GM18868 (cell line): ENCODE measurements around the gene OR13A1.
"Not testable (repeated sequence)": the region's sequence is repeated elsewhere in the genome, so short reads cannot be mapped to it uniquely, and the experiment has no call there.

Experiments
- ATAC-seq: cut with Tn5 transposase; IDR thresholded peaks from one replicate; pipeline ENCODE4 v1.9.1; 2021; ENCODE audit warnings: mild to moderate bottlenecking, moderate library complexity; ENCODE audit not compliant: unreplicated experiment

OR13A1 gene, protein sequence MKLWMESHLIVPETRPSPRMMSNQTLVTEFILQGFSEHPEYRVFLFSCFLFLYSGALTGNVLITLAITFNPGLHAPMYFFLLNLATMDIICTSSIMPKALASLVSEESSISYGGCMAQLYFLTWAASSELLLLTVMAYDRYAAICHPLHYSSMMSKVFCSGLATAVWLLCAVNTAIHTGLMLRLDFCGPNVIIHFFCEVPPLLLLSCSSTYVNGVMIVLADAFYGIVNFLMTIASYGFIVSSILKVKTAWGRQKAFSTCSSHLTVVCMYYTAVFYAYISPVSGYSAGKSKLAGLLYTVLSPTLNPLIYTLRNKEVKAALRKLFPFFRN

GRCh38 chr10:45315508-45315907 lies at the start of gene OR13A1:
Gene OR13A1, minus strand, starts transcription at chr10:45315608. Its CDS starts 11,186 bp downstream, at chr10:45304422.
- no peak for ATAC-seq

GRCh38 chr10:45361983-45362799 lies 46.8 kb upstream of the OR13A1 start:
- not testable (repeated sequence) for ATAC-seq

- ATAC-seq: not testable (repeated sequence)
Observed at GRCh38 chr10:45358961-45359360, 43.6 kb upstream of the OR13A1 start.

GRCh38 chr10:45355494-45355893 lies 40.1 kb upstream of the OR13A1 start:
- ATAC-seq: no peak

DNA sequence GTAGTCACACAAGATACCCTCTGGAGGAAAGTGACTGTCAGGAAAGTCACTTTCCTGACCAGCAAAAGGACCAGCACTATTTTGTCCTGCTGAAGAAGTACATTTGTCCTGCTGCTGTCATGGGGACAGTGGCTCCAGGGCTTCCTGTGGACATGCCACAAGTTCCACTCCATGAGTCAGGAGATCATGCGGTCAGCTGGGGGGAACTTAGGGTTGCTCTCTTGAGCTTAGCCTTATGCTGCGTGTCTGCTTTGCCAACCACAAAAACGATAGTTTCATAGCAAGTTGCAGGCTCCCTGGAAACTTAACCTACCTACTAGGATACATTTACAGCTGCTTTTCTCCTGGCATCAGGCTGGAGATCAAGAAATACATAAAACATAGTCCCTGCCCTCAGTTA lies 38.9 kb upstream of the OR13A1 start:
- no peak for ATAC-seq

- ATAC-seq: peak; percentile 76
Observed at GRCh38 chr10:45353186-45353585, 37.8 kb upstream of the OR13A1 start.

DNA sequence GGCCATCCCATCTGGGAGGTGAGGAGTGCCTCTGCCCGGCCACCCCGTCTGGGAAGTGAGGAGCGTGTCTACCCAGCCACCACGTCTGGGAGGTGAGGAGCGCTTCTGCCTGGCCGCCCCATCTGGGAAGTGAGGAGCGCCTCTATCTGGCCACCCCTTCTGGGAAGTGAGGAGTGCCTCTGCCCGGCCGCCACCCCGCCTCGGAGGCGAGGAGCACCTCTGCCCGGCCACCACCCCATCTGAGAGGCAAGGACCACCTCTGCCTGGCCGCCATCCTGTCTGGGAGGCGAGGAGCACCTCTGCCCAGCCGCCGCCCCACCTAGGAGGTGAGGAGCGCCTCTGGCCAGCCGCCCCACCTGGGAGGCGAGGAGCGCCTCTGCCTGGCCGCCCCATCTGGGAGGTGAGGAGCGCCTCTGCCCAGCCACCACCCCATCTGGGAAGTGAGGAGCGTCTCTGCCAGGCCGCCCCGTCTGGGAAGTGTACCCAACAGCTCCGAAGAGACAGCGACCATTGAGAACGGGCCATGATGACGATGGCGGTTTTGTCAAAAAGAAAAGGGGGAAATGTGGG lies 32.9 kb upstream of the OR13A1 start:
- ATAC-seq: not testable (repeated sequence)

DNA sequence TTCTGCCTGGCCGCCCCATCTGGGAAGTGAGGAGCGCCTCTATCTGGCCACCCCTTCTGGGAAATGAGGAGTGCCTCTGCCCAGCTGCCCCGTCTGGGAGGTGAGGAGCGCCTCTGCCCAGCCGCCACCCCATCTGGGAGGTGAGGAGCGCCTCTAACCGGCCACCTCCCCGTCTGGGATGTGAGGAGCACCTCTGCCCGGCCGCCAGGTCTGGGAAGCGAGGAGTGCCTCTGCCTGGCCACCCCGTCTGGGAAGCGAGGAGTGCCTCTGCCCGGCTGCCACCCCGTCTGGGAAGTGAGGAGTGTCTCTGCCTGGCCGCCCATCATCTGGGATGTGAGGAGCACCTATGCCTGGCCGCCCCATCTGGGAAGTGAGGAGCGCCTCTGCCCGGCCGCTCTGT lies 32.1 kb upstream of the OR13A1 start:
- not testable (repeated sequence) for ATAC-seq

DNA sequence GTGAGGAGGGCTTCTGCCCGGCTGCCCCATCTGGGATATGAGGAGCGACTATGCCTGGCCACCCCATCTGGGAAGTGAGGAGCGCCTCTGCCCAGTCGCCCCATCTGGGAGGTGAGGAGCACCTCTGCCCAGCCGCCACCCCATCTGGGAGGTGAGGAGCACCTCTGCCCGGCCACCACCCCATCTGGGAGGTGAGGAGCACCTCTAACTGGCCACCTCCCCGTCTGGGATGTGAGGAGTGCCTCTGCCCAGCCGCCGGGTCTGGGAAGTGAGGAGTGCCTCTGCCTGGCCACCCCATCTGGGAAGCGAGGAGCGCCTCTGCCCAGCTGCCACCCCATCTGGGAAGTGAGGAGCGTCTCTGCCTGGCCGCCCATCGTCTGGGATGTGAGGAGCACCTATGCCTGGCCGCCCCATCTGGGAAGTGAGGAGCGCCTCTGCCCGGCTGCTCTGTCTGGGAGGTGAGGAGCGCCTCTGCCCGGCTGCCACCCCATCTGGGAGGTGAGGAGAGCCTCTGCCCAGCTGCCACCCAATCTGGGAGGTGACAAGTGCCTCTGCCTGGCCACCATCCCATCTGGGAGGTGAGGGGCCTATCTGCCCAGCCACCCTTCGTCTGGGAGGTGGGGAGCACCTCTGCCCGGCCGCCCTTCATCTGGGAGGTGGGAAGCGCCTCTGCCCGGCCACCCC lies 31.4 kb upstream of the OR13A1 start:
- ATAC-seq: not testable (repeated sequence)

- not testable (repeated sequence) for ATAC-seq
Observed at GRCh38 chr10:45340420-45340819, 25.0 kb upstream of the OR13A1 start.

DNA sequence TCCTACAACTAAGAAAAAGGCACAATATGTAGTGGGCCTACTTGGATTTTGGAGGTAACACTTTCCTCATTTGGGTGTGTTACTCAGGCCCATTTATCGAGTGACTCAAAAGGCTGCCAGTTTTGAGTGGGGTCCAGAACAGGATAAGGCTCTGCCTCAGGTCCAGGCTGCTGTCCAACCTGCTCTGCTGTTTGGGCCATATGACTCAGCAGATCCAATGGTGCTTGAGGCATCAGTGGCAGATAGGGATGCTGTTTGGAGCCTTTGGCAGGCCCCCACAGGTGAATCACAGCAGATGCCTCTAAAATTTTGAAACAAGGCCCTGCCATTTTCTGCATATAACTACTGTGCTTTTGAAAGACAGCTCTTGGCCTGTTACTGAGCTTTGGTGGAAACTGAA lies 24.5 kb upstream of the OR13A1 start:
- ATAC-seq: no peak

- not testable (repeated sequence) for ATAC-seq
Observed at GRCh38 chr10:45331824-45332223, 16.4 kb upstream of the OR13A1 start.

DNA sequence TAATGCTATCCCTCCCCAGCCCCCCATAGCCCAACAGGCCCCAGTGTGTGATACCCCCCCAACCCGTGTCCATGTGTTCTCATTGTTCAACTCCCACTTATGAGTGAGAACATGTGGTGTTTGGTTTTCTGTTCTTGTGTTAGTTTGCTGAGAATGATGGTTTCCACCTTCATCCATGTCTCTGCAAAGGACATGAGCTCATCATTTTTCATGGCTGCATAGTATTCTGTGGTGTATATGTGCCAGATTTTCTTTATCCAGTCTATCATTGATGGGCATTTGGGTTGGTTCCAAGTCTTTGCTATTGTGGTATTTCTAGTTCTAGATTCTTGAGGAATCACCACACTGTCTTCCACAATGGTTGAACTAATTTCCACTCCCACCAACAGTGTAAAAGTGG lies 11.5 kb upstream of the OR13A1 start:
- not testable (repeated sequence) for ATAC-seq

- no peak for ATAC-seq
Observed at GRCh38 chr10:45325116-45325515, 9.7 kb upstream of the OR13A1 start.

DNA sequence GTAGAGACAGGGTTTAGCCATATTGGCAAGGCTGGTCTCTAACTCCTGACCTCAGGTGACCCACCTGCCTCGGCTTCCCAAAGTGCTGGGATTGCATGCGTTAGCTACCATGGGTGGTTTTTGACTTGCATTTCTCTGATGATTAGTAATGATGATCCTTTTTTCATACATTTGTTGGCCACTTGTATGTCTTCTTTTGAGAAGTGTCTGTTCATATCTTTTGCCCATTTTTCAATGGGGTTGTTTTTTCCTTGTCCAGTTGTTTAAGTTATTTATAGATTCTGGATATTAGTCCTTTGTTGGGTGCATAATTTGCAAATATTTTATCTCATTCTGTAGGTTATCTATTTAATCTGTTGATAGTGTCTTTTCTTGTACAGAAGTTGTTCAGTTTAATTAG lies 4.3 kb upstream of the OR13A1 start:
- no peak for ATAC-seq

DNA sequence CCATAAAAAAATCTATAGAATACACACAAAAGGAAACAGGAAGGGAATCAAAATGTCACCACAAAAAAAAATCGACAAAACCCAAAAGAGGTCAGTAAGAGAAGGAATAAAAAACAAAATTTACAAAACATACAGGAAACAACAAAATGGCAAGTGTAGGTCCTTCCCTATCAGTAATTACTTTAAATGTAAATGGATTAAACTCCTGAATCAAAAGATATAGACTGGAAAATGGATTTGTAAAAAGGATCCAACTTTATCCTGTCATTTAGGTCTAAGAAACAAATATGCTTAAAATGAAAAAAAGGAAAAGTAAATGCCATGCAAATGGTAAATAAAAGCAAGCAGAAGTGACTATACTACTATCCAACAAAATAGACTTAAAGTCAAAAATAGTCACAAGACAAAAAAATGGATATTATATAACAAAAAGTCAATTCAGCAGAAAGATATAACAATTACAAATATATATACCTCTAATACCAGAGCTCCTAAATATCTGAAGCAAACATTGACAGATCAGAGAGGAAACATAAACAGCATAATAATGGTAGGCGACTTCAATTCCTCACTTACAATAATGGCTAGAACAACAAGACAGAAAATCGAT lies 2.0 kb downstream of the OR13A1 start:
- no peak for ATAC-seq

DNA sequence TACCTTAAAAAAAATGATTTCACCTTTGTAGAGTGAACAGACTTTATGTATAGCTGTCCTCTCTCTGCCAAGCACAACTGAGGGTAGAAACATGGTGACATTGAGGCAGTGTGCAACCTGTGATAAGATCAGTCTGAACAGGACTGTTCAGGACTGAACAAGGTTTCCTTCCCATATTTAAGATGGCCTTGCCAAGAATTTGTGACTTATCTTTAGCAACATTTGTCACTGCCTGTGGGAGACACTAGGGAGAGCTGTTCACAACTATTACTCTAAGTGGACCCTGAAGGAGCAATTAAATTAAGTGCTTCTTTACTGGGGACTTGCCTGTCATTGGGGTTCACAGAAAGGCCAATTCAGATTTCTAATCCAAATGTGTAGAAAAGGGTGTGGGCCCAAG lies 6.7 kb downstream of the OR13A1 start:
- peak; percentile 47 for ATAC-seq

DNA sequence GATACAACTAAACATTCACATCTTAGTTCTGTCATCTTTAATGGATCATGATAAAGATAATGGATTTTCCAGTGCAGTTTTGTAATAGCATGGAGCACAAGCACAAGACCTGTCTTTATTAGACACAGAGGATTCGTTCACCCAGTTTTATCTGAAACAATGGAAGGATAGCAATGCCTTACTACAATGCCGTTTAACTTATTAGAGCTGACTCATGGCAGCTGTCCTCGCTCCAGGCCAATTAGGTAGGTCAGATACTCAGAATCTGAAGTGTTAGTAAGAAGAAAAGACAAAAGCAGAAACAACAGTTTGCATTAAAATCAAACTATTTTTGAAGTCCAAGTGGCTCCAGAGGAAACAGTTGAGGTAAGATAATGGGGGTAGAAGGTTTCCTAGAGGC lies 12.8 kb downstream of the OR13A1 start:
- ATAC-seq: no peak

DNA sequence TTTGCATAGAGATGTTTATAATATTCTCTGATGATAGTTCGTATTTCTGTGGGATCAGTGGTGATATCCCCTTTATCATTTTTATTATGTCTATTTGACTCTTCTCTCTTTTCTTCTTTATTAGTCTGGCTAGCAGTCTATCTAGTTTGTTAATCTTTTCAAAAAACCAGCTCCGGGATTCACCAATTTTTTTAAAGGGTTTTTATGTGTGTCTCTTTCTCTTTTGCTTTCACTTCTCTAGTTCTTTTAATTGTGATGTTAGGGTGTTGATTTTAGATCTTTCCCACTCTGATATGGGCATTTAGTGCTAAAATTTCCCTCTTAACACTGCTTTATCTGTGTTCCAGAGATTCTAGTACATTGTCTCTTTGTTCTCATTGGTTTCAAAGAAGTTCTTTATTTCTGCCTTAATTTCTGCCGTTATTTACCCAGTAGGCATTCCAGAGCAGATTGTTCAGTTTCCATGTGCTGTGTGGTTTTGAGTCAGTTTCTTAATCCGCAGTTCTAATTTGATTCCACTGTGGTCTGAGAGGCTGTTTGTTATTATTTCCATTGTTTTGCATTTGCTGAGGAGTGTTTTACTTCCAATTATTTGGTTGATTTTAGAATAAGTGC lies 17.0 kb downstream of the OR13A1 start:
- ATAC-seq: not testable (repeated sequence)

DNA sequence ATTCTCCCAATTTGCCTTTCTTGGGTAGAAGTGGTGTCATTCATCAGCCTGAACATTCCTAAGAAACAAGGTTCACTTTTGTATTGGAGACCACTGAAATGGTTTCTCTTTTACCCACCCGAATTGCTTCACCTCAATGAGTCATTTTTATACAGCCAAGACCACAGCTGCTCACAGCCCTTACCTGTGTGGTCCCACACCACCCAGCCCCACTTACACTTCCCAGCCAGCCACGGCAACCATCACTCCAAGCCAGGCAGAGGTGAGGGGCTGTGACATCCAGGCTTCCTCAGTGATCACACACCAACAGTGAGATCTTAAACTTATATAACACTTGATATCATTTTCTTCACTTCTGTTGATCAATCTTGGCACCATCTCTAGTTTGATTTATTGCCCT lies 20.7 kb downstream of the OR13A1 start:
- no peak for ATAC-seq
